IMR-90 (cell line): ENCODE measurements around the gene RCN2. TPM values are rescaled to one million over a fixed set of nuclear protein-coding genes. Genes with fewer than 3 reads are reported as not detected.

Experiments used
- ATAC-seq: fragments of 200-7000 bp; cut with Tn5 transposase; 2 replicates; pipeline ENCODE4 v1.9.1; 2020; ENCODE audit warnings: low read depth, mild to moderate bottlenecking, moderate library complexity
- BruUV-seq: library from RNA; stranded (reverse); fragments of 400-500 nt; replicated peaks from 2 replicates; lab custom pipeline; 2021; lab: Mats Ljungman, UMichigan
- CTCF ChIA-PET: fragments of 300-600 bp; formaldehyde crosslinking; extraction: SDS; loops from one replicate; lab custom pipeline; 2021; ENCODE audit warnings: antibody characterized with exemption; lab: Yijun Ruan, JAX
- POLR2A ChIA-PET: fragments of 300-600 bp; sonication (Branson Sonifier 250); formaldehyde crosslinking; loops from one replicate; lab custom pipeline; 2022; ENCODE audit warnings: antibody characterized with exemption; ENCODE audit not compliant: unreplicated experiment; lab: Charles Lee
- DNase-seq: peaks from one replicate; pipeline ENCODE4 v3.0.0; 2013
- H2AFZ ChIP-seq: replicated peaks from 2 replicates; pipeline ENCODE3; 2013; ENCODE audit warnings: low read length, mild to moderate bottlenecking; ENCODE audit not compliant: poor library complexity
- H2AK5ac ChIP-seq: 2 replicates; pipeline ENCODE4 v1.6.1; 2013; ENCODE audit warnings: low read depth, low read length, inconsistent platforms
- H2AK9ac ChIP-seq: replicated peaks from 2 replicates; pipeline ENCODE3; 2013; ENCODE audit warnings: mild to moderate bottlenecking, low read depth, low read length, moderate library complexity; ENCODE audit not compliant: poor library complexity
- H2BK120ac ChIP-seq: 2 replicates; pipeline ENCODE4 v1.6.1; 2013; ENCODE audit warnings: low read depth, low read length, inconsistent platforms
- H2BK15ac ChIP-seq: 3 replicates; pipeline ENCODE4 v1.6.1; 2013; ENCODE audit warnings: low read depth, low read length, inconsistent platforms
- H2BK20ac ChIP-seq: 2 replicates; pipeline ENCODE4 v1.6.1; 2013; ENCODE audit warnings: low read depth, mild to moderate bottlenecking, inconsistent platforms, low read length, moderate library complexity
- H2BK5ac ChIP-seq: 2 replicates; pipeline ENCODE4 v1.6.1; 2013; ENCODE audit warnings: mild to moderate bottlenecking, low read depth, low read length, inconsistent platforms; ENCODE audit not compliant: poor library complexity, severe bottlenecking
- H3K14ac ChIP-seq: replicated peaks from 2 replicates; pipeline ENCODE4 v1.6.1; 2013; ENCODE audit warnings: low read depth, low read length, inconsistent platforms
- H3K18ac ChIP-seq: 2 replicates; pipeline ENCODE4 v1.6.1; 2013; ENCODE audit warnings: low read depth, low read length, control low read depth
- H3K23ac ChIP-seq: 2 replicates; pipeline ENCODE4 v1.6.1; 2013; ENCODE audit warnings: low read depth, low read length, inconsistent platforms
- H3K27ac ChIP-seq: 2 replicates; pipeline ENCODE4 v1.5.1; 2013; ENCODE audit warnings: mild to moderate bottlenecking, control low read depth, low read length; ENCODE audit not compliant: insufficient read depth
- H3K27me3 ChIP-seq: 2 replicates; pipeline ENCODE4 v1.6.1; 2013; ENCODE audit warnings: low read length; ENCODE audit not compliant: control insufficient read depth, insufficient read depth
- H3K36me3 ChIP-seq: 2 replicates; pipeline ENCODE4 v1.6.1; 2013; ENCODE audit warnings: low read length, mixed read lengths; ENCODE audit not compliant: control insufficient read depth, insufficient read depth
- H3K4ac ChIP-seq: 2 replicates; pipeline ENCODE4 v1.6.1; 2013; ENCODE audit warnings: low read depth, low read length, inconsistent platforms
- H3K4me1 ChIP-seq: 2 replicates; pipeline ENCODE4 v1.6.1; 2013; ENCODE audit warnings: low read length, mixed read lengths; ENCODE audit not compliant: control insufficient read depth, insufficient read depth
- H3K4me2 ChIP-seq: 2 replicates; pipeline ENCODE4 v1.6.1; 2013; ENCODE audit warnings: low read depth, mild to moderate bottlenecking, control low read depth, low read length, moderate library complexity
- H3K4me3 ChIP-seq: 2 replicates; pipeline ENCODE4 v1.5.1; 2013; ENCODE audit warnings: low read depth, mild to moderate bottlenecking, control low read depth, low read length, moderate library complexity; ENCODE audit not compliant: insufficient read depth
- H3K56ac ChIP-seq: 2 replicates; pipeline ENCODE4 v1.6.1; 2013; ENCODE audit warnings: low read length, inconsistent platforms; ENCODE audit not compliant: insufficient read depth; ENCODE audit errors: extremely low read depth
- H3K79me1 ChIP-seq, 2 experiments: 2 replicates each; pipeline ENCODE4 v1.6.1; 2013; ENCODE audit warnings: low read length in 2 of 2, inconsistent platforms in 1 of 2, low read depth in 1 of 2
- H3K9ac ChIP-seq: 2 replicates; pipeline ENCODE4 v1.6.1; 2013; ENCODE audit warnings: low read depth, low read length, control low read depth
- H3K9me1 ChIP-seq: 2 replicates; pipeline ENCODE4 v1.6.1; 2013; ENCODE audit warnings: low read length, inconsistent platforms; ENCODE audit not compliant: insufficient read depth
- H3K9me3 ChIP-seq: 2 replicates; pipeline ENCODE4 v1.6.1; 2013; ENCODE audit warnings: low read length; ENCODE audit not compliant: control insufficient read depth, insufficient read depth
- H4K20me1 ChIP-seq: 2 replicates; pipeline ENCODE4 v1.6.1; 2013; ENCODE audit warnings: low read length, inconsistent platforms; ENCODE audit not compliant: insufficient read depth
- H4K5ac ChIP-seq: 2 replicates; pipeline ENCODE4 v1.6.1; 2013; ENCODE audit warnings: mild to moderate bottlenecking, low read depth, low read length, control low read depth
- H4K8ac ChIP-seq, 2 experiments: 2 replicates each; pipeline ENCODE4 v1.6.1; 2013; ENCODE audit warnings: low read depth in 2 of 2, low read length in 2 of 2, control low read depth in 1 of 2, inconsistent platforms in 1 of 2
- H4K91ac ChIP-seq: 2 replicates; pipeline ENCODE4 v1.6.1; 2013; ENCODE audit warnings: low read depth, low read length, inconsistent platforms; ENCODE audit not compliant: insufficient read depth
- CHD1 ChIP-seq: IDR thresholded peaks from 2 replicates; pipeline ENCODE4 v1.6.1; 2012; ENCODE audit warnings: low read depth, low read length, improper control_type of control experiment
- FOS ChIP-seq: fragments of 150-350 bp; IDR thresholded peaks from 2 replicates; pipeline ENCODE4 v1.6.1; 2016; ENCODE audit warnings: low read depth, low read length
- WGBS, 2 experiments: methylation state at CpG; one replicate each; pipeline versions ENCODE4 v1.1.5 to v1.1.7; 2013; ENCODE audit warnings: missing lambda C conversion rate in 2 of 2; ENCODE audit not compliant: insufficient read length in 1 of 2; ENCODE audit errors: extremely low coverage in 2 of 2; 5-methylcytosine and 5-hydroxymethylcytosine counted together
- dilution Hi-C: fragments of 300-500 bp; cut with HindIII; formaldehyde crosslinking; loops from one replicate; pipeline ENCODE4 v1.14.3; 2018; ENCODE audit warnings: low sequenced_read_pairs; ENCODE audit not compliant: unreplicated experiment
- in situ Hi-C: fragments of 300-500 bp; cut with MboI; formaldehyde crosslinking; loops from 3 replicates; pipeline ENCODE4 v1.14.3; 2019; ENCODE audit warnings: low sequenced_read_pairs, inconsistent platforms, mixed read lengths
- intact Hi-C: fragments of 100-400 bp; cut with micrococcal nuclease; formaldehyde crosslinking; loops from 2 replicates; pipeline ENCODE4 v1.10.0; 2022
- polyA plus RNA-seq, 3 experiments: library from polyadenylated mRNA; depleted of rRNA; stranded (reverse); fragments of >200 nt; gene quantifications; 2 replicates each; pipeline ENCODE4 v1.2.3, GENCODE V29; 2012; ENCODE audit warnings: low replicate concordance in 1 of 3
- total RNA-seq: library from RNA; depleted of rRNA; stranded (reverse); fragments of >200 nt; gene quantifications from 2 replicates; pipeline ENCODE4 v1.2.3, GENCODE V29; 2012
- TF ChIP-seq, protein P1 (sequence below): fragments of 150-350 bp; IDR thresholded peaks from 2 replicates; pipeline ENCODE4 v1.6.1; 2017; ENCODE audit warnings: mild to moderate bottlenecking, antibody characterized with exemption, low read length, low read depth

RCN2 gene
- total and polyA plus RNA-seq, 2 of the 4 experiments (the other 2 are of a cell fraction) = 12.0 to 56.5 TPM

DNA sequence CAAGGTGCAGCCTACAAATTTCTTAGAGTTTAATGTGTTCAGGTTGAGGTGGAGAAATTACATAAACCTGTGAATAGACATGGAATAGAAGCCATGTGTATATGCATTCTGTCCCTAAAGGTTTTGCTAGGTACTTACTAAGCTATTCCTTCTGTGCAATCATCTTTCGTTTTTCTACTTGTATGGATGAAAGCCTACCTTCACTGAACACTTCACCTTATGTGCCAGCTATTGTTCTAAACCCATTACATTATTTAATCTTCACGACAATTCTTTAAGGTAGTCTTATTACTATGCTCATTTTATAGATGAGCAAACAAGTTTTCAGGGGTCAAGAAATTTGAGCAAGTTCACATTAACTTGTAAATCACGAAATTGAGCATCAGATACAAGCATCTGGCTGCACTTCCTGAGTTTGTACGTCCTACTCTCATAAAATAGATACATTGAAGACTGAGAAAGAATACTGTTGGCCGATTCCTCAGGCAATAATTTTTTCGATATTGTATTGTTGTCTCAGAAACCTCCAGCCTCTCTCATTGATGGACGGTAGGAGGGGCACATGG is 635 bp upstream of the RCN2 start (continued):
- TF ChIP-seq FOS = no peak

DNA sequence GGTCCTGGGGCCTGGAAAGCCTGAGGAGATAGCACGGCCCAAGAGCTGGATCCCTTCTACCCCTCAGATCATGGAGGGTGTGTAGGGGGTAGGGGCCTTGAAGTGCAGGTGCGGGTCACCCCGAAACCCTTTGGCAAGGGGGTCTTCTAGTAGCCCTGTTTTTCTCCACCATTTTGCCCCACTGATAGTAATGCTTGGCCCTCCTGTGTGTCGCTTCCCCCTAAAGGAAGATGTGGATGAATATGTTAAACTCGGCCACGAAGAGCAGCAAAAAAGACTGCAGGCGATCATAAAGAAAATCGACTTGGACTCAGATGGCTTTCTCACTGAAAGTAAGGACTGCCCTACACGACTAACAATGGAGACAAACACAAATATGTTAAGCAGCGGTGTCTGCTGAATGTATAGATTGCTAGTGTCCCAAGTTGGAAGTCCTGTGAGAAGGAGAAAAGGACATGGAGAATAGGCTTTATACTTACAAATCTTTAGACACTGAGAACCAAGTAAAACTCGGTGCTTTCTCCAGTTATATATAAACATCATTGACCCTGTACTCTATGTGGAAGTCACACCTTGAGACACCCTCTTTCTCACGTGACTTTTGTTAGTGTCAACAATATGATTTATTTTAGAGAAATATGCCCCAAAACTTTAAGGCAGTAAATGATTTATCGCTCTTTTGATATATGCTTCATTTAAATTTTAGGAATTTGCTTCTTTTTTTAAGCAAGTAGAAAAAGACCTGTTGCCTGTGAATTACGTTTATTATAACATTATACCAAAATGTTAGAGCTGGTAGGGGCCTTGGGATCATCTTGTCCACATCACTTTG is 802 bp downstream of the RCN2 start:
- no CpG with 5 or more reads among the region's 14 CpGs for WGBS, 2 experiments
- intact Hi-C loops = no loop called here

More for the DNA sequence above, 802 bp downstream of the RCN2 start:
- Histone ChIP-seq H4K91ac (no peak overlapping the region), H3K18ac (no peak overlapping the region), H3K9ac (peak overlapping the region; percentile 96), H2BK5ac (no peak overlapping the region), H3K4ac (peak overlapping the region; percentile 9), H2AFZ (peak overlapping the region; percentile 99), H3K56ac (peak overlapping the region; percentile 8; the same call in 1 of the 2 replicates), H3K4me1 (0 out of 2 replicates have a peak, but pooled peaks cover 3% of the 10 kb centered on the region), H2BK15ac (no peak overlapping the region), H2BK120ac (0 out of 2 replicates have a peak overlapping the region, but pooled peaks have one; percentile 1), H4K20me1 (no peaks in the 10 kb centered on the region), H3K23ac (peak overlapping the region; percentile 63), H3K9me3 (no peaks in the 10 kb centered on the region), H2AK5ac (no peak overlapping the region), H3K4me2 (peak overlapping the region; percentile 91), H3K27ac (peak overlapping the region; percentile 30), H3K36me3 (peaks cover 7% of the 10 kb centered on the region), H3K79me1 (peaks cover 11 to 18% of the 10 kb centered on the region in 2 experiments), H4K5ac (no peak overlapping the region), H2BK20ac (no peak overlapping the region), H3K27me3 (no peaks in the 10 kb centered on the region), H2AK9ac (peak overlapping the region; percentile 92), H3K4me3 (peak overlapping the region; percentile 69), H3K14ac (peak overlapping the region; percentile 48), H4K8ac (peak overlapping the region; percentile 23 to 64; a peak in 3 of 4 replicates), H3K9me1 (no peaks in the 10 kb centered on the region)
- ChIA-PET CTCF (interaction anchor here (1.3 kb wide), 1 partner anchor 9 kb away, joined by 5 read pairs; no protein-coding TSS in a partner anchor), POLR2A (no interaction called here)
- ATAC-seq (no peak), DNase-seq (peak; percentile 6)
- in situ Hi-C loops = no loop called here
- TSS peak; percentile 48 for BruUV-seq
- dilution Hi-C loops = no loop called here
- TF ChIP-seq, protein P1, sequence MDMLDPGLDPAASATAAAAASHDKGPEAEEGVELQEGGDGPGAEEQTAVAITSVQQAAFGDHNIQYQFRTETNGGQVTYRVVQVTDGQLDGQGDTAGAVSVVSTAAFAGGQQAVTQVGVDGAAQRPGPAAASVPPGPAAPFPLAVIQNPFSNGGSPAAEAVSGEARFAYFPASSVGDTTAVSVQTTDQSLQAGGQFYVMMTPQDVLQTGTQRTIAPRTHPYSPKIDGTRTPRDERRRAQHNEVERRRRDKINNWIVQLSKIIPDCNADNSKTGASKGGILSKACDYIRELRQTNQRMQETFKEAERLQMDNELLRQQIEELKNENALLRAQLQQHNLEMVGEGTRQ = peak; percentile 3; the same call in 1 of the 2 replicates
- TF ChIP-seq CHD1 = no peak
